GM12801 (cell line): ENCODE results near the gene ADGRA3.

ENCODE experiments used
- TF ChIP-seq, protein P1 (sequence below): IDR thresholded peaks from one replicate; pipeline ENCODE4 v1.5.1; 2011; ENCODE audit warnings: control low read depth; ENCODE audit not compliant: insufficient read length; ENCODE audit errors: extremely low read depth

The ADGRA3 gene

DNA sequence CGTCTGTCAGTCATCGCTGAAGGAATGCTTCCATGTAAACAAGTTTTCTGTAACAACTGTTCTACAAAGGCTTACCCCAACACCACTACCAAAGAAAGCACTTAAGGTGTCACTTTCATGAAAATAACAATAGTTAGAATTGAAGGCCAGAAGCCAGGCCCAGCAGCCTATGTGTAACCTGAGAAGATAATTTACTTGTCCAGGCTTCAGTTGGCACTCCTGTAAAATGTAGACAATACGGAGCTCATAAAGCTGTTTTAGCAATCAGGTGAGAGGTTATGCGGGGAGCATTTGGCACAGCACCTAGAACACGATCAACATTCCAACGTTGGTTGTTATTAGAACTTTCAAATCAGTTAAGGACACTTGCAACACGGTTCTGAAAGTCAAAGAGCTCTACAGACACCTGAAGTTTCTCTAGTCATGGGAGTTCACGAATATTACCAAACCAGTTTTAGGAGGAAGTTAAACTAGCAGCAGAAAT is 15.7 kb downstream of the ADGRA3 start:
- TF ChIP-seq, protein P1, sequence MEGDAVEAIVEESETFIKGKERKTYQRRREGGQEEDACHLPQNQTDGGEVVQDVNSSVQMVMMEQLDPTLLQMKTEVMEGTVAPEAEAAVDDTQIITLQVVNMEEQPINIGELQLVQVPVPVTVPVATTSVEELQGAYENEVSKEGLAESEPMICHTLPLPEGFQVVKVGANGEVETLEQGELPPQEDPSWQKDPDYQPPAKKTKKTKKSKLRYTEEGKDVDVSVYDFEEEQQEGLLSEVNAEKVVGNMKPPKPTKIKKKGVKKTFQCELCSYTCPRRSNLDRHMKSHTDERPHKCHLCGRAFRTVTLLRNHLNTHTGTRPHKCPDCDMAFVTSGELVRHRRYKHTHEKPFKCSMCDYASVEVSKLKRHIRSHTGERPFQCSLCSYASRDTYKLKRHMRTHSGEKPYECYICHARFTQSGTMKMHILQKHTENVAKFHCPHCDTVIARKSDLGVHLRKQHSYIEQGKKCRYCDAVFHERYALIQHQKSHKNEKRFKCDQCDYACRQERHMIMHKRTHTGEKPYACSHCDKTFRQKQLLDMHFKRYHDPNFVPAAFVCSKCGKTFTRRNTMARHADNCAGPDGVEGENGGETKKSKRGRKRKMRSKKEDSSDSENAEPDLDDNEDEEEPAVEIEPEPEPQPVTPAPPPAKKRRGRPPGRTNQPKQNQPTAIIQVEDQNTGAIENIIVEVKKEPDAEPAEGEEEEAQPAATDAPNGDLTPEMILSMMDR, result no peak

- TF ChIP-seq, protein P1, result no peak
These were observed 17.0 kb downstream of the ADGRA3 start for GRCh38 chr4:22498866-22499265.

- TF ChIP-seq, protein P1, result no peak
These were observed 19.6 kb downstream of the ADGRA3 start for GRCh38 chr4:22496165-22496813.

DNA sequence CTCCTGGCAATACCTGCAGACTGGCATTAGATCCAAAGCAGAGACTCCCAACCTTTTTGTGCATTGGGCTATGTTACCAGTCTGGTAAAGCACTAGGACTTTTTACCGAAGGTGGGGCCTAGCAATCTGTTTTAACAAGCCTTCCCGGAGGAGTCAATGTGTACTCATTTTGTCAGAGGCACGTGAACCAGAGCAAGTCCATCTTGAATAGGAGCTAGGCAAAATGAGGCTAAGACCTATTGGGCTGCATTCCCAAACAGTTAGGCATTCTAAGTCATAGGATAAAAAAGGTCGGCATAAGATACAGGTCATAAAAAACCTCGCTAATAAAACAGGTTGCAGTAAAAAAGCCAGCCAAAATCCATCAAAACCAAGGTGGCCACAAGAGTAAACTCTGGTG is 22.3 kb downstream of the ADGRA3 start:
- TF ChIP-seq, protein P1, result no peak

- TF ChIP-seq, protein P1, result no peak
These were observed 22.9 kb downstream of the ADGRA3 start for GRCh38 chr4:22492987-22493386.

DNA sequence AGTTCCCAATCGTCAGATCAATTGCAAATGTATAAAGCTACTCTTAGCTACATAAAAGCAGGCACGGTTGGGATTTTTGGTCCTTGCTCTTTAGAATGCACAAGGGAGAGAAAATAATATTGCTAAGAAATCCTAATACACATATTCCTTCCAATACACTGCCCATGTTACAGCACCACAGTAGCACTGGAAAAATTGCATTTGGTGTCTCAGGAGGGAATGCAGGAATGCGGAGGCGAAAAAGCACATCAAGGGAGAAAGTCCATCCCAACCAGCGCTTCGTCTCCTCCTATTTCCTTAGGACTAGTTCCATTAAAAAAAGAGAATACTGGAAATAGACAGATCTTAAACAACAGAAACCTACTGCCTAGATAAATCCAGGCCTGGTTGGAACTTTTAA is 23.9 kb downstream of the ADGRA3 start:
- TF ChIP-seq, protein P1, result no peak

DNA sequence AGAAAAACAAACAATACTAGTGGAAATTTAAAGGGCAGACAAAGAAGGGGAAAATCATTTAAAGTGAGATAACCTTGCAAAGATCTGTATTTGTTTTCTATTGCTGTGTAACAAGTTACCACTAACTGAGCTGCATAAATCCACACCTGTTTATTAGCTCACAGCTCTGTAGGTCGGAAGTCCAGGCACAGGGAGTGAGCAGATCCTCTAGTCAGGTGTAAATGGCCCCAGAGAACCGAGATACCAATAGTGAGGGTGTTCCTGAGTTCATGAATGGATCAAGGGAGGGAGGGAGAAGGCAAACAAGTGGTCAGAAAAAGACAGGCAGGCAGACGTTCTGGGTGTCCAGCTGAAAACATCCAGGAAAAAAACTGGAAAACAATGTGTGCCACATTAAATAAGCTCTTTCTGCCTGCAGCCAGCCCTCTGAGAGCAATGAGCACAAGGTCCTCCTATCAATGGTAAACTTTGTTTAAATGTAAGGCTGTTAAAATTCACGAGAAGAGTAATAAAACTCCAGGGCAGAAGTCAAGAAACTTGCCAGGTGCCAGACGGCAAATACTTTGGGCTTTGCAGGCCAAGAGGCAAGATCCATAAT is 25.0 kb downstream of the ADGRA3 start:
- TF ChIP-seq, protein P1, result no peak
